Keratinocyte (primary cell): Measurements from ENCODE around the gene KIAA1191.

ENCODE experiments used
- EZH2 ChIP-seq: IDR thresholded peaks from one replicate; pipeline ENCODE4 v1.6.1; 2012; ENCODE audit warnings: inconsistent platforms, mild to moderate bottlenecking, low read length, moderate library complexity
- TF ChIP-seq, protein P1 (sequence below), 3 experiments: IDR thresholded peaks in 1 of 3; conservative IDR thresholded peaks in 1 of 3; optimal IDR thresholded peaks in 1 of 3; 2 replicates in 2 of 3; 3 replicates in 1 of 3; pipeline versions ENCODE3 to v1.5.1; 2011; ENCODE audit warnings: low read length in 3 of 3, mild to moderate bottlenecking in 3 of 3, moderate library complexity in 2 of 3, control low read depth in 1 of 3, inconsistent platforms in 1 of 3; ENCODE audit not compliant: insufficient read depth in 2 of 3; ENCODE audit errors: extremely low read depth in 1 of 3

GRCh38 chr5:176405656-176406435 is 44.3 kb upstream of the KIAA1191 start:
- TF ChIP-seq, protein P1, sequence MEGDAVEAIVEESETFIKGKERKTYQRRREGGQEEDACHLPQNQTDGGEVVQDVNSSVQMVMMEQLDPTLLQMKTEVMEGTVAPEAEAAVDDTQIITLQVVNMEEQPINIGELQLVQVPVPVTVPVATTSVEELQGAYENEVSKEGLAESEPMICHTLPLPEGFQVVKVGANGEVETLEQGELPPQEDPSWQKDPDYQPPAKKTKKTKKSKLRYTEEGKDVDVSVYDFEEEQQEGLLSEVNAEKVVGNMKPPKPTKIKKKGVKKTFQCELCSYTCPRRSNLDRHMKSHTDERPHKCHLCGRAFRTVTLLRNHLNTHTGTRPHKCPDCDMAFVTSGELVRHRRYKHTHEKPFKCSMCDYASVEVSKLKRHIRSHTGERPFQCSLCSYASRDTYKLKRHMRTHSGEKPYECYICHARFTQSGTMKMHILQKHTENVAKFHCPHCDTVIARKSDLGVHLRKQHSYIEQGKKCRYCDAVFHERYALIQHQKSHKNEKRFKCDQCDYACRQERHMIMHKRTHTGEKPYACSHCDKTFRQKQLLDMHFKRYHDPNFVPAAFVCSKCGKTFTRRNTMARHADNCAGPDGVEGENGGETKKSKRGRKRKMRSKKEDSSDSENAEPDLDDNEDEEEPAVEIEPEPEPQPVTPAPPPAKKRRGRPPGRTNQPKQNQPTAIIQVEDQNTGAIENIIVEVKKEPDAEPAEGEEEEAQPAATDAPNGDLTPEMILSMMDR (optimal IDR thresholded peaks at IDR 0.05 in 1 of 3, IDR thresholded peaks at IDR 0.05 in 1 of 3, conservative IDR thresholded peaks at IDR 0.05 in 1 of 3; ENCODE audit: extremely low read depth in 1 of 3, insufficient read depth in 2 of 3, low read length in 3 of 3), result peak in 2 of 3 experiments; percentile 14 to 55
- no peak for TF ChIP-seq EZH2
